Ovary (tissue), 3 donors: ENCODE measurements around the gene PELO.

Source experiments
- CTCF ChIP-seq, 3 donors: fragments of 450-650 bp in 2 of 3; fragments of 200-600 bp in 1 of 3; IDR thresholded peaks; one replicate each; pipeline versions ENCODE4 v1.5.1 to v1.8.0; 2016 to 2022; ENCODE audit warnings: antibody characterized with exemption in 3 of 3, mild to moderate bottlenecking in 1 of 3
- EP300 ChIP-seq: sonication (generic); formaldehyde crosslinking; IDR thresholded peaks from one replicate; pipeline ENCODE4 v1.6.1; 2017; ENCODE audit warnings: antibody characterized with exemption
- POLR2A ChIP-seq: fragments of 450-650 bp; IDR thresholded peaks from one replicate; pipeline ENCODE4 v1.6.1; 2017; ENCODE audit warnings: antibody characterized with exemption, mild to moderate bottlenecking, moderate library complexity
- donor health status: DM: no; HTN: no; CAD: no.

- TF ChIP-seq POLR2A, result no peak
- TF ChIP-seq CTCF (IDR thresholded peaks at IDR 0.05), result no peak
- TF ChIP-seq EP300, result no peak
Measured at GRCh38 chr5:52796031-52796430, 8.3 kb downstream of the PELO start.
